Fibroblast of gingiva (primary cell): ENCODE results near the gene TTLL1.
"Not testable (repeated sequence)": the region's sequence is repeated elsewhere in the genome, so short reads cannot be mapped to it uniquely, and the experiment has no call there.

Source experiments
- DNase-seq: peaks from one replicate; pipeline ENCODE4 v3.0.0-alpha.2; 2011; ENCODE audit warnings: low read depth

TTLL1 gene

GRCh38 chr22:43110444-43110926 lies 21.3 kb upstream of the TTLL1 start, which contains the start of gene BIK:
Gene BIK, plus strand, starts transcription at chr22:43110750. Its CDS starts 13,273 bp downstream, at chr22:43124023.
- no peak for DNase-seq

GRCh38 chr22:43109921-43110443 lies 20.8 kb upstream of the TTLL1 start:
- DNase-seq: no peak

- DNase-seq: no peak
These were observed 20.3 kb upstream of the TTLL1 start for GRCh38 chr22:43109511-43109910.

GRCh38 chr22:43106302-43106701 lies 17.1 kb upstream of the TTLL1 start:
- DNase-seq: no peak

- not testable (repeated sequence) for DNase-seq
These were observed 15.8 kb upstream of the TTLL1 start for GRCh38 chr22:43104950-43105349.

GRCh38 chr22:43104056-43104625 lies 14.9 kb upstream of the TTLL1 start:
- not testable (repeated sequence) for DNase-seq

GRCh38 chr22:43101306-43101705 lies 12.1 kb upstream of the TTLL1 start:
- DNase-seq: no peak

- no peak for DNase-seq
These were observed 11.0 kb upstream of the TTLL1 start for GRCh38 chr22:43100225-43100624.

- DNase-seq: no peak
These were observed 9.9 kb upstream of the TTLL1 start for GRCh38 chr22:43099095-43099494.

GRCh38 chr22:43098356-43098755 lies 9.2 kb upstream of the TTLL1 start:
- no peak for DNase-seq

GRCh38 chr22:43096420-43096819 lies 7.2 kb upstream of the TTLL1 start:
- DNase-seq: no peak

- DNase-seq: no peak
These were observed 5.4 kb upstream of the TTLL1 start for GRCh38 chr22:43094551-43094950.

GRCh38 chr22:43094085-43094484 lies 4.9 kb upstream of the TTLL1 start:
- peak; percentile 25 for DNase-seq

- DNase-seq: no peak
These were observed 2.9 kb upstream of the TTLL1 start for GRCh38 chr22:43092085-43092484.

GRCh38 chr22:43090130-43090789 lies 1.1 kb upstream of the TTLL1 start:
- peak; percentile 86 for DNase-seq

- DNase-seq: no peak
These were observed 586 bp downstream of the TTLL1 start for GRCh38 chr22:43088627-43088983.

GRCh38 chr22:43085658-43086606 lies 3.3 kb downstream of the TTLL1 start:
- no peak for DNase-seq

GRCh38 chr22:43081968-43082367 lies 7.2 kb downstream of the TTLL1 start:
- DNase-seq: no peak

GRCh38 chr22:43080616-43081015 lies 8.6 kb downstream of the TTLL1 start:
- no peak for DNase-seq

GRCh38 chr22:43079742-43080141 lies 9.4 kb downstream of the TTLL1 start:
- DNase-seq: no peak

- no peak for DNase-seq
These were observed 10.7 kb downstream of the TTLL1 start for GRCh38 chr22:43078522-43078921.

GRCh38 chr22:43077121-43077877 lies 11.9 kb downstream of the TTLL1 start:
- DNase-seq: no peak
